CD4-positive, alpha-beta T cell treated with Interleukin-15 for 1 hour (primary cell): Measurements from ENCODE around the gene NBPF3.
"Not testable (repeated sequence)": the region's sequence is repeated elsewhere in the genome, so short reads cannot be mapped to it uniquely, and the experiment has no call there.

ENCODE experiments used
- DNase-seq: peaks from one replicate; pipeline ENCODE4 v3.0.0-alpha.2; 2020

Gene NBPF3

DNA sequence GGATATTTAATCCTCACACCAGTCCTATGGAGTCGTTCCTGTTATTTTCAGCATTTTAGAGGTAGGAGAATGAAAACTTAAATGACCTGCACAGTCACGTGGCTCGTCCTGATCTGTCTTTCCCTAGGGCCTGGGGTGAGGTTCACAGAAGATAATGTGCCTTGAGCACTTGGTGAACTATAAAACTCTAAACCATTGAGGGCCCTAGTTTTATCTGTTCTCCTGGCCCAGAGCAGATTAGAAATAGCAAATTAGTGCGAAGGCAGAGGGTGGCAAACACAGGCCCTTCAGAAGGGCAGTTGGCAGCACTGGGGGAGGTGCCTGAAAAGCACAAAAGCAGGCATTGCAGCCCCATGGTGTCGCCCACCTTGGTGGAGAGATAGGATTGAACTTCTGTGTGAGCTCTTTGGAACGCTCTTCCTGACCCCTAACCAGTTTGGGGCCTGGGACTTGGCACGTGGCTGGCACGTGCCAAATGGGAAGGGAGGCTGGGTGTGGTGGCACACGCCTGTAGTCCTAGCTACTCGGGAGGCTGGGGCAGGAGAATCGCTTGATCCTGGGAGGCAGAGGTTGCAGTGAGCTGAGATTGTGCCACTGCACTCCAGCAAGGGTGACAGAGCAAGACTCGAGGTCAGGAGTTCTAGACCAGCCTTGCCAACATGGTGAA is 1.2 kb upstream of the NBPF3 start:
- not testable (repeated sequence) for DNase-seq

GRCh38 chr1:21439345-21439720 is 604 bp upstream of the NBPF3 start:
- no peak for DNase-seq

DNA sequence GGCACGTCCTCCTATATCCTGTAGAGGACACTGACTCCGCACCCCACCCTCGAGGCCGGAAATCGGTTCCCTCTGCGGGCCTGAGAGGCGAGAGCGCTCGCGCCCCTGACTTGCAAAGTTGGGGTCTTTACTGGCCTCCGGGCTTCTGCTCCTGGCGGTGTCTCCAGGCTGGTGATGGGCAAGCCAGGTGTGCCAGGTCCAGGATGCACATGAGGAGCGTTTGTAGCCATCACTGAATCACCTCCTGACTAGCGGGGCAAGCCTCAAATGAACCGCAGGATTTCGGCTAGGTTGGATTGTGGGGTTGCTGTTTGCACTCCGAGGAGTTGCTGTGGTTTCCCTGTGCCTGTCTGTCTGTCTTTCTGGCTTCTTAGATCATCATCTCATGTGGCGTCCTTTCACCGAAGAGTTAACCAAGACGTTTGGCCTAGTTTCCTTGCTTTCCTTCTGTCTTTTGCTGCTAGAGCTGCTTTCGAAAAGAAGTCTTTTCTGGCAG is 741 bp downstream of the NBPF3 start:
- not testable (repeated sequence) for DNase-seq

DNA sequence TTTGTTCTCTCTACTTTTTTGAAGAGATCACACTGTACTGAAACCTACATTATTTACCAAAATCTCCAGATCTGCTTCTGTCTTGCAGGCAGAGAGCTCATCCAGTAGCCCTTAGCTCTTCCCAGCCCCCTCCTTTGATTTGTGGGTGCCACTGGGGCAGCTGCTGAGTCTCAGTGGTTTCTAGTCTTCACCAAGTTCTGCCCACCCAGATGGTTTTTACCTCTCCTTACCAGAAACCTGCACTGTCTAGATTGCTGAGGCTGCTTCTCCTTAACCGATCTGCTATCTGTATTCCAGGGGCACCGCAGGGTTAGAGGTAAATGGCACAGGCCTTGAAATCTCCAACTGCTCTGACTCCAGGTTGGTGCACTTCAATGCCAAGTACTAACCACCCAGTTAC is 6.7 kb downstream of the NBPF3 start:
- DNase-seq, result not testable (repeated sequence)

DNA sequence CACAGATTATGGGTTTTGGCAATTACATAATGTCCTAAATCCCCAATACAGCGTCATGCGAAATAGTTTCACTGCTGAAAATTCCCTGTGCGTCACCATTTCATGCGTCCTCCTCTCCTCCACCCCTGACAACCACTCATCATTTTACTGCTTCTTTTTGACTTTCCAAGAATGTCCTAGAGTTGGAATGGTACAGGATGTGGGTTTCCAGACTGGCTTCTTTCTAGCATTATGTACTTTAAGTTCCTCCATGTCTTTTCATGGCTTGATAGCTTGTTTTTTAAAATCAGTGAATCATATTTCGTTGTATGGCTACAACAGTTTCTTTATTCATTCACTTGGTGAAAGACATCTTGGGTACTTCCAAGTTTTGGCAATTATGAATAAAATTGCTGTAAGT is 7.4 kb downstream of the NBPF3 start:
- DNase-seq, result no peak

DNA sequence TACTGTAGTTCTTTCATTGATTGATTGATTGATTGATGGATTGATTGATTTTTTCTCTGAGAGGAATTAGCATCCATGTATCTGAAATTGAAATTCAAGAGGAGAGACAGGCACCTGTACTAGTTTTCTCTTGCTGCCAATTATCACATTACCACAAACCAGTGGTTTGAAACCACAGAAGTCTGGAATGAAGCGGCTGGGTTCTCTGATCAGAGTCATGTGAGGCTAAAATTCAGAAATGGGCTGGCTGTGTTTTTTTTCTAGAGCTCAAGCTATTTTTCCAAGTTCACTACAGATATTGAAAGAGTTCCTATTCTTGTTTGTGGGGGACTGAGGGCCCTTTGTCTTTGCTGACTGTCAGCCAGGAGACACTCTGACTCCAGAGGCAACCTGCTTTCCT is 10.0 kb downstream of the NBPF3 start:
- no peak for DNase-seq

DNA sequence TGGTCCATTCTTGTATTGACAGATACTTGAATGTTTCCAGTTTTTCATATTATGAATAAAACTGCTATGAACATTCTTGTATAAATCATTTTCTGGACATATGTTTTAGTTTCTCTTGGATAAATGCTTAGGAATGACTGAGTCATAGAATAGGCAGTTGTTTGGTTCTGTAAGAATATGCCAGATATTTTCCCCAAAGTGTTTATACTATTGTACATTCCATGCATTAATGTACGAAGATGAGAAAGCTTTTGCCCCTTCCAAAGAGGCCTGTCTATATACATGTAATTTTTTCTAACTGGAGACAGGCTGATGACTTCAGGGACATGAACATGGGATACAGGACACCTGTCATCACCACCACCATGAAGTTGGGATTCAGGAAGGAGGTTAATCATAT is 11.3 kb downstream of the NBPF3 start:
- DNase-seq, result no peak

- no peak for DNase-seq
Observed at GRCh38 chr1:21451981-21452411, 12.1 kb downstream of the NBPF3 start.

DNA sequence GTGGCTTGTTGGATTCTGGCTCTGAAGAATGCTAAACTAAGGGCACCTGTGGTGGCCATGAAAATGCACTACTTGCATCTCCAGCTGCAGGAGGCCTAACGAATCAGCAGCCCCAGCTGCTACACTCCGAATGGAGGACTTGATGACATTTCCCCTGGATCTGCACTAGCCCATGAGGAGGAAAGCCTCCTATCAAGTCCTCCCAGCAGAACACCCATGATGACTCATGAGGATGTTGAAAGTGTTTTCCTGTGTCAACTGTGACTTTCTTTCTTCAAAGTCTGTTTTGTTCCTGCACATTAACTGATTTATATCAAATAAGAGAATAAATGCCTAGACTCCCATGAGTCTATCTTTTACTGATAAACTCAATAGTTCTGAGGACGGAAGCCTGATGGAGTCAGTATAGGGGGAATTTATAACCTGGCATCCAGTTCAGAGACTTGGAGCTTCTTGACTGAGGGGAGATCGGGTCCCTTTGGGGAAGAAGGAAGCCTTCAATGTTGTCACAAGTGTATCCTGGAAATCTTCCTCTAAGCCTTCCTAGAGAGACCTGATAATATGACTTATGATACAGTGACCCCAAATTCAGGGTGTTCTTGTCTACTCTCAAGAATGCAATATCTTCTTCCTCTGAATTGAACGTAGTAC is 14.2 kb downstream of the NBPF3 start:
- not testable (repeated sequence) for DNase-seq

GRCh38 chr1:21454904-21455303 is 15.0 kb downstream of the NBPF3 start:
- not testable (repeated sequence) for DNase-seq

DNA sequence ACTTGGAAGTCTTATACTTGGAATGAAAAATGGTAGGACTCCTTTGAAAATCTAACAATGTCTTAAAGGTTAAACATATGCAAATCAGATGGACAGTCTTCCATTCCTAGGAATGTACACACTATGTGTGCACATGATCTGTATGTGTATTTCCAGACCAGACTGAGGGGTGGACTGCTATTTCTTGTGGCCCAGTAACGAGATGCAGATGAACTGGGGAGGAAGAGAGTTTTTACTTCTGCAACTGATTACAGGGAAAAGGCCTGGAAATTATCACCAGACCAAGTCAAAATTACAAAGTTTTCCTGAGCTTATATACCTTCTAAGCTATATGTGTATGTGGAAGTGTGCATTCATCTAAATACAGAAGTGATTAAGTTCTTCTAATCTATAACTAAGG is 17.7 kb downstream of the NBPF3 start:
- DNase-seq, result no peak

GRCh38 chr1:21465127-21465526 is 25.2 kb downstream of the NBPF3 start:
- DNase-seq, result not testable (repeated sequence)

DNA sequence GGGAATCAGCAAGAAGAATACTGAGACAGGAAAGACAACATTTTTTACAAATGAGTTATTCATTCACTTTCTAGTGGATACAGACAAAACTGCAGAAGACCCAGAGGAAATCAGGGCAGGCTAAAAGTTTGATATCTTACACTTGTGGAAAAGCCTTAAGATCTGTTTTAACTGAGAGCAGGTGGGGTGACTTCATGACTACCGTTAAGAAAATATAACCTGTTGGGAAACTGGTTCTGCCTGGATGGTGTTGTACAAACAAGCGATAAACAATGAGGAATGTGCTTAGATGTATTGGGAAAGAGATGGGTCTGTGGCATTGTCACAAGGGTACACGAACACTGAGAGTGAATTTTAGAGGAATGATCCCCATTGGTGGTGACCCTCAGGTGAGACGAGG is 28.0 kb downstream of the NBPF3 start:
- not testable (repeated sequence) for DNase-seq

DNA sequence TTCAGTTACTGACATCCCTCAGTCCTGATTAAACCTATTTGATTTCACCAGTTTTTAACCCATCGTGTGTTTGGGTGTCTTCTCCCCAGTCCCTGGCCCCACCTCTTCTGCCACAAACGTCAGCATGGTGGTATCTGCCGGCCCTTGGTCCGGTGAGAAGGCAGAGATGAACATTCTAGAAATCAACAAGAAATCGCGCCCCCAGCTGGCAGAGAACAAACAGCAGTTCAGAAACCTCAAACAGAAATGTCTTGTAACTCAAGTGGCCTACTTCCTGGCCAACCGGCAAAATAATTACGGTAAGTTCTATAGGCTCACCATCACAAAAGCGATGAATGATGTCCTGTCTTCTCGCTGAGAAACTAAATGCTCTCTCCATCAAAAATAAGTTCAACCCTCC is 28.7 kb downstream of the NBPF3 start:
- no peak for DNase-seq

GRCh38 chr1:21469581-21469980 is 29.6 kb downstream of the NBPF3 start:
- no peak for DNase-seq

- DNase-seq, result no peak
Observed at GRCh38 chr1:21472861-21473260, 32.9 kb downstream of the NBPF3 start.

DNA sequence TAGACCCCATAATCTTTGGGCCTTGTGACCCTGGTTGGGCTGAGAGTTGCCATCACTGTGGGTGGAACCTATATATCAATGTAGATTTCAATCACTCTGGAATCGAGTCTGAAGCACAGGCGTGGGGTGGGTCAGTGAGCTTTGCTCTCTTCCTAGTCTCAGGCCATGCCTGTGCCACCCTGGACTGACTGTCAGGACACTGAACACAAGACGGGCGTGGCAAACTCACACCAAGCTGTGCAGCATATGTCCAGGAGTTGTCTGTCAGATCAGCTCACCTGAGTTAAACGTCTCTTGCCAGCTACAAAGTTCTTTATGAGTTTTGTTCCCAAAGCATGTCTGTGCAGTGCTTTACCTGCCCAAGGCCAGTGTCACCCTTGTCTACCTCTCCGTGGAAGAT is 38.4 kb downstream of the NBPF3 start:
- no peak for DNase-seq

DNA sequence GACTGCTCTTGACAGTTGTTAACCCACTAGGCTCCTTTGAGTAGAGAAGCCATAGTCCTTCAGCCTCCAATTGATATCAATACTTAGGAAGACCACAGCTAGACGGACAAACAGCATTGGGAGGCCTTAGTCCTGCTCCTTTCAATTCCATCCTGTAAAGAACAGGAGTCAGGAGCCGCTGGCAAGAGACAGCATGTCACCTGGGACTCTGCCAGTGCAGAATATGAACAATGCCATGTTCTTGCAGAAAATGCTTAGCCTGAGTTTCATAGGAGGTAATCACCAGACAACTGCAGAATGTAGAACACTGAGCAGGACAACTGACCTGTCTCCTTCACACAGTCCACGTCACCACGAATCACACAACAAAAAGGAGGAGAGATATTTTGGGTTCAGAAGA is 43.9 kb downstream of the NBPF3 start:
- not testable (repeated sequence) for DNase-seq

GRCh38 chr1:21489146-21489545 is 49.2 kb downstream of the NBPF3 start:
- DNase-seq, result no peak

GRCh38 chr1:21490774-21491487 is 51.0 kb downstream of the NBPF3 start:
- no peak for DNase-seq

- no peak for DNase-seq
Observed at GRCh38 chr1:21491488-21492355, 51.8 kb downstream of the NBPF3 start.

GRCh38 chr1:21492356-21492625 is 52.4 kb downstream of the NBPF3 start:
- no peak for DNase-seq

DNA sequence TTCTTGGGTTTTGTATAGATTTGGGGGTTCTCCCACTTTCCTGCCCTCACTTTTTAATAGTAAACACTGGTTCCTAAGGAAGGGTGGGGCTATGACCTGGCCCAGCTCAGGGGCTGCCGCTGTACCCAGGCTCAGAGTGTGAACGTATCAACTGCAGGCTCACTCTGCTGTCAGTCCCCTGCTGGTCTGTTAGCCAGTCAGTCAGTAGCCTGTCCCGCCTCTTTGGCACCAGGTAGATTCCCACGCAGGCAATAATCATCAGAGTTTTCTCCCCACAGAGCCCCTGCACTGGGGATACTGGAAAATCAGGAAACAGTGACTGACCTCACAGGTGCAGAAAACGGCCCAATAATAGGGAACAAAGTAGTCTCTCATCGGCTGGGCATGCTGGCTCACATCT is 54.3 kb downstream of the NBPF3 start:
- no peak for DNase-seq
